ENCODE measurements around the gene GPX7.
"Not testable (repeated sequence)": the region's sequence is repeated elsewhere in the genome, so short reads cannot be mapped to it uniquely, and the experiment has no call there.

Gene GPX7

DNA sequence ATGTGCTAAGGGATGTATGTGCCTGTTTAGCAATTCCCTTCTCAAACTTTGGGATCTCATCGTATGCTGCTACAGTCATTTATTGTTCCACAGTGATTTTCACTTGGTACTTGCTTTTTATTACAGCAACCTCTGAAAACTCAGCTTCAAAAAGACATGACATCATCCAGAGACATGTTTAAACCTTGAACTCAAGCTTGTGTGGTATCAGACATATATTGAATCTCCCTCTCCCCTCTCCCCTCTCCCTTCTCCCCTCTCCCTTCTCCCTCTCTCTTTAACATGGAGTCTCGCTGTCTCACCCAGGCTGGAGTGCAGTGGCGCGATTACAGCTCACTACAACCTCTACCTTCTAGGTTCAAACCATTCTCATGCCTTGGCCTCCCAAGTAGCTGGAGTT, 29.8 kb upstream of the GPX7 start:
- H3K9me3 Mint-ChIP-seq: no peaks in the 10 kb centered on the region
- no peak overlapping the region for H3K27ac Mint-ChIP-seq
- no peak overlapping the region for H3K4me3 Mint-ChIP-seq
- DNase-seq: no peak
- no peaks in the 10 kb centered on the region for H3K36me3 Mint-ChIP-seq
- CTCF ChIA-PET: no interaction called here
- H3K4me1 Mint-ChIP-seq: peaks cover 19% of the 10 kb centered on the region
- peaks cover 9% of the 10 kb centered on the region for H3K27me3 Mint-ChIP-seq

DNA sequence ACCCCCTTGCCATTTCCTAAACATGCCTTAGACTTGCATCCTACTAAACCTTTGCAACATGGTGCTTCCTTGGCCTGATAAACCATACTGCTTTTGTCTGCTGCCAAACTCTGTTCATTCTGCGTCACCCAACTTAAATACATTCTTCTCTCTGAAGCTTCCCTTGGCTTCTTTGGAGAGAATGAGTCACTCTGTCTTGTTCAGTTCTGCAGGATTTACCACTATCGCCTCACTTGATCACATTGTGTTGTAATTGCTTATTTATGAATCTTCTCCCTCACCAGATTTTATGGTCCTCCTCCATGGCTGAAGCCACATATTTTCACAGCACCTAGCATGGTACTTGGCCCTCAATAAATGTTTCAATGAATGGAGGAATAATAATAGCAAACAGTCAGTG, 27.6 kb upstream of the GPX7 start:
- H3K27ac Mint-ChIP-seq: no peak overlapping the region
- H3K27me3 Mint-ChIP-seq: peaks cover 7% of the 10 kb centered on the region
- H3K36me3 Mint-ChIP-seq: no peaks in the 10 kb centered on the region
- H3K4me1 Mint-ChIP-seq: peaks cover 17% of the 10 kb centered on the region
- CTCF ChIA-PET: interaction anchor here (0.6 kb wide), 1 partner anchor 13 kb away, joined by 3 read pairs; no protein-coding TSS in a partner anchor
- no peak for DNase-seq
- H3K9me3 Mint-ChIP-seq: peaks cover 2% of the 10 kb centered on the region
- no peak overlapping the region for H3K4me3 Mint-ChIP-seq

DNA sequence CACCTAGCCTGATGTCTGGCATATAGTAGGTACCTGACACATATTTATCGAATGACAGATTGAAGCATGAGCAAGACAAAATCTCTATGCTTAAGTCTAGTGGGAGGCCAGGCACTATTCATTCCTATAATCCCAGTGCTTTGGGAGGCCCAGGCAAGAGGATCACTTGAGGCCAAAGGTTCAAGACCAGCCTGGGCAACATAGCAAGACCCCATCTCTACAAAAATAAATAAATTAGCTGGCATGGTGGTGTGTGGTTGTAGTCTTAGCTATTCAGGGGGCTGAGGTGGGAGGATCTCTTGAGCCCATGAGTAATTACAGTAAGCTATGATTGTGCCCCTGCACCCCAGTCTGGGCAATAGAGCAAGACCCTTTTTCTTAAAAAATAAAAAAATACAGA, 26.1 kb upstream of the GPX7 start:
- H3K9me3 Mint-ChIP-seq: peaks cover 2% of the 10 kb centered on the region
- H3K4me1 Mint-ChIP-seq: peaks cover 14% of the 10 kb centered on the region
- H3K36me3 Mint-ChIP-seq: peaks cover 2% of the 10 kb centered on the region
- no peak overlapping the region for H3K27ac Mint-ChIP-seq
- peaks cover 7% of the 10 kb centered on the region for H3K27me3 Mint-ChIP-seq
- CTCF ChIA-PET: no interaction called here
- no peak for DNase-seq
- H3K4me3 Mint-ChIP-seq: no peak overlapping the region

DNA sequence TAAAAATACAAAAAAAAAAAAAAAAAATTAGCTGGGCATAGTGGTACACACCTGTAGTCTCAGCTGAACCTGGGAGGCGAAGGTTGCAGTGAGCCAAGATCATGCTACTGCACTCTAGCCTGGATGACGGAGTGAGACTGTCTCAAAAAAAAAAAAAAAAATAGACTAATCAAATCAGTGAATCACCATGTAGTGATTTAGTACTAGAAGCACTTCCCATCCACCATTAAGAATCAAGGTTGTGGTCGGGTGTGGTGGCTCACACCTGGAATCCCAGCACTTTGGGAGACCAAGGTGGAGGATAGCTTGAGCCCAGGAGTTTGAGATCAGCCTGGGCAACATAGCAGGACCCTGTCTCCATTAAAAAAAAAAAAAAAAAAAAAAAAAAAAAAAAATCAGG, 24.1 kb upstream of the GPX7 start:
- DNase-seq, H3K4me3 Mint-ChIP-seq, H3K27ac Mint-ChIP-seq, H3K36me3 Mint-ChIP-seq, CTCF ChIA-PET, H3K9me3 Mint-ChIP-seq, H3K27me3 Mint-ChIP-seq: not testable (repeated sequence)
- H3K4me1 Mint-ChIP-seq: peaks cover 11% of the 10 kb centered on the region

DNA sequence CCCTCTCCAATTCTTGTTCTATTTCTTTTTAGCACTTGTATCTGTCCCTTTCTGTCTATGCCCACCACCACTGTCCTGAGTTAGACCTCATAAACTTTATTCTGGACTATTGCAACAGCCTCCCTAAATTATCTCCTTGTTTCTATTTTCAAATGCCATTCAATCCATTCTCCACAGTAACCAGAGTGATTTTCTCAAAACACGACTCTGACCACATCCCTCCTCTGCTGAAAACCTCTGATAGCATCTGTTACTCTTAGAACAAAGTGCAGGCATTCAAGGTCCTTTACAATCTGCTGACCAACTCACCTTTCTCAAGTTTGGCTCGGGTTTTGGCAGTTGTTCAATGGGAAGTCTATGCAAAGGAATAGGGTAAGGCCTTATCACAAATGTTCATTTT, 22.8 kb upstream of the GPX7 start:
- Mint-ChIP-seq H3K4me3 (no peak overlapping the region), H3K36me3 (peaks cover 2% of the 10 kb centered on the region), H3K9me3 (peaks cover 2% of the 10 kb centered on the region), H3K27ac (peak overlapping the region; percentile 46), H3K27me3 (peaks cover 7% of the 10 kb centered on the region), H3K4me1 (peaks cover 11% of the 10 kb centered on the region)
- CTCF ChIA-PET: no interaction called here
- no peak for DNase-seq

DNA sequence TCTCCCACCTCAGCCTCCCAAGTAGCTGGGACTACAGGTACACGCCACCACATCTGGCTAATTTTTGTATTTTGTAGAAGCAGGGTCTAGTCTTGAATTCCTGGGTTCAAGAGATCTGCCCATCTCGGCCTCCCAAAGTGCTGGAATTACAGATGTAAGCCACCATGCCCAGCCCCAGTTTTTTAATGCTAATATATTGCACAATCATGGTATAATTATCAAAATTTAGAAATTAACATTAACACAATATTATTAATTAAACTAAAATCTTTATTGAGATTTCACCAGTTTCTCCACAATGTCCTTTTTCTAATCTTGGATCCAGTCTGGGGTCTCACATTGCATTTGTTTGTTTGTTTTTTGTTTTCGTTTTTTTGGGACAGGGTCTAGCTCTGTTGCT, 21.9 kb upstream of the GPX7 start:
- Mint-ChIP-seq H3K27me3 (peaks cover 7% of the 10 kb centered on the region), H3K27ac (no peak overlapping the region), H3K4me3 (no peak overlapping the region), H3K9me3 (peaks cover 2% of the 10 kb centered on the region), H3K36me3 (peaks cover 2% of the 10 kb centered on the region), H3K4me1 (peaks cover 11% of the 10 kb centered on the region)
- DNase-seq: no peak
- CTCF ChIA-PET: no interaction called here

DNA sequence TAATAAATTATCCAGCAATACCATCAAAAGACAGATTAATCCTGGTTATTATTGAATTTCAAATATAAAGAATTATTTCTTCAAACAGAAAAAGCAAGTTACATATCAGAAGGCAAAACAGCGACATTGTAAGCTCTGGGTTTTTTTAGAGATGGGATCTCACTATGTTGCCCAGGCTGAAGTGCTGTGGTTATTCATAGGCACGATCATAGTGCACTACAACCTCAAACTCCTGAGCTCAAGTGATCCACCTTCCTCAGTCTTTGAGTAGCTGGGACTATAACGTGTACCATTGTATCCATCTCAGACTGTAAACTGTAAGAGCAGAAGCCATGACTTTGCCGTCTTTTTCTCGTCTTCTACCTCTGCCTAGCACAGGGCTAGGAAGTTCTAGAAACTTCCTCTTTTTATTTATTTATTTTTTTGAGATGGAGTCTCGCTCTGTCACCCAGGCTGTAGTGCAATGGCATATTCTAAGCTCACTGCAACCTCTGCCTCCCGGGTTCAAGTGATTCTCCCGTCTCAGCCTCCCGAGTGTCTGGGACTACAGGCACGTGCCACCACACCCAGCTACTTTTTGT, 20.0 kb upstream of the GPX7 start:
- Mint-ChIP-seq H3K27me3 (peaks cover 7% of the 10 kb centered on the region), H3K4me3 (no peak overlapping the region), H3K36me3 (peaks cover 2% of the 10 kb centered on the region), H3K4me1 (peaks cover 11% of the 10 kb centered on the region), H3K9me3 (peaks cover 2% of the 10 kb centered on the region), H3K27ac (no peak overlapping the region)
- CTCF ChIA-PET: no interaction called here
- no peak for DNase-seq

DNA sequence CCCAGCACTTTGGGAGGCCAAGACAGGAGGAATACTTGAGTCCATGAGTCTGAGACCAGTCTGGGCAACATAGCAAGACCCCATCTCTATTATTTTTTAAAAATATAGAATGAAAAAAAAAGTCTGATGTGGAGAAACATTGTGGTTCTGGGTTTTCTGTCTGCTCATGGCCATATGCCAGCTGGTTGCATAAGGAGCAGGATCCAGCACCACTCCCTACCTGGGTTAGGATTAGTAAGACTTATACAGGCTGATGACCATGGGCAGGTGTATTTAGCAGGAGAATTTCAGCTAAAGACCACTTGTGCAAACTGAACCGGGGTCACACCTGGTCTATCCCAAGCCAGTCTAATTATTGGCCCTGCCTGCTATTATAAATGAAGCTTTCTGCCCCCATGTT, 16.7 kb upstream of the GPX7 start:
- Mint-ChIP-seq H3K9me3 (no peaks in the 10 kb centered on the region), H3K27ac (no peak overlapping the region), H3K36me3 (peaks cover 2% of the 10 kb centered on the region), H3K27me3 (peaks cover 7% of the 10 kb centered on the region), H3K4me3 (no peak overlapping the region), H3K4me1 (no peaks in the 10 kb centered on the region)
- DNase-seq: no peak
- CTCF ChIA-PET: no interaction called here

DNA sequence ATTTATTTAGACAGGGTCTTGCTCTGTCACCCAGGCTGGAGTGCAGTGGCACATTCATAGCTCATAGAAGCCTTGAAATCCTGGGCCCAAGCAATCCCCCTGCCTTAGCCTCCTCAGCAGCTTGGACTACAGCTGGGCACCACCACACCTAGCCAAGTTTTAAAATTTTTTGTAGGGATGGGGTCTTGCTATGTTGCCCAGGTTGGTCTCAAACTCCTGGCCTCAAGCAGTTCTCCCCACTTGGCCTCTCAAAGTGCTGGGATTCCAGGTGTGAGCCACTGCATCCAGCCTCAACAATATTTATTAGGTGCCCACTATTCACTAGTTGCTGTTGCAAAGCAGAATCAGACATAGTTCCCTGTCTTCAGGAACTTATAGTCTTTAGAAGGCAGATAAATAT, 14.1 kb upstream of the GPX7 start:
- Mint-ChIP-seq H3K4me1 (no peaks in the 10 kb centered on the region), H3K9me3 (no peaks in the 10 kb centered on the region), H3K27me3 (peaks cover 7% of the 10 kb centered on the region), H3K36me3 (no peaks in the 10 kb centered on the region), H3K27ac (no peak overlapping the region), H3K4me3 (no peak overlapping the region)
- DNase-seq: no peak
- CTCF ChIA-PET: no interaction called here

DNA sequence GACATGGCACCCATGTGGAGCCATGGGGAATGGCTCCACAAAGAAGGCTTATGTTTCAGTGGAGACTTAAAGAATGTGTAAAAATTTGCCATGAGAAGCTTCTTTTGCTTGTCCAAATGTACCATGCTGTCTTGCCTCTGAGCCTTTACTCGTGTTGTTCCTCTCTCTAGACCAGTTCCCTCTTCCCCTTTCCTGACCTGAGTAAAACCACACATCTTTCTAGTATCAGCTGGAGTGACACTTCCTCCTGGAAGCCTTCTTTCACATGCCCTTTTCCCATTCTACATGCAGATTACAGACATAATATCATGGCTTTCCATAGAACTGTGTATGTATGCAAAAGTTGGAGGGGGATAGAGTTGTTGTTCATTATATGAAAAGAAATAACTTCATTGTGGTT, 13.6 kb upstream of the GPX7 start:
- CTCF ChIA-PET: no interaction called here
- Mint-ChIP-seq H3K27me3 (peaks cover 7% of the 10 kb centered on the region), H3K9me3 (no peaks in the 10 kb centered on the region), H3K36me3 (no peaks in the 10 kb centered on the region), H3K4me3 (no peak overlapping the region), H3K27ac (no peak overlapping the region), H3K4me1 (no peaks in the 10 kb centered on the region)
- no peak for DNase-seq

DNA sequence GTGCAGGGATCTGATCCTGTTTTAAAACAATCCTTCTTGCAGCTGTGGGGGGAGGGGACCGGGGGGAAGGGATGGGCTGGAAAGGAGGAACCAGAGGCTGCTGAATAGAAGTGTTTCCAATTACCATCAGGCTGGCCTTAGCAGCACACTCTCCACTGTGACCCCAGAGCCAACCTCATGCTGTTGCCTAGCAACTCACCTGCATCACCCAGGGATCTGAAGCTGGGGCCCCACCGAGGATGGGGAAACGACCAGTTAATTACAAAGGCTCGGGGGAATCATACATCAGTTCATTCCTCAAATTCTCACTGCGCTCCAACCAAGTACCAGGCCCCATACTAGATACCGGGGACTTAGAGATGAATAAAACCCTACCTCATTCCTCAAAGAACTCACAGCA, 11.9 kb upstream of the GPX7 start:
- no peaks in the 10 kb centered on the region for H3K9me3 Mint-ChIP-seq
- peaks cover 17% of the 10 kb centered on the region for H3K27me3 Mint-ChIP-seq
- no peaks in the 10 kb centered on the region for H3K4me1 Mint-ChIP-seq
- no peak for DNase-seq
- H3K27ac Mint-ChIP-seq: no peak overlapping the region
- H3K4me3 Mint-ChIP-seq: no peak overlapping the region
- CTCF ChIA-PET: no interaction called here
- no peaks in the 10 kb centered on the region for H3K36me3 Mint-ChIP-seq

DNA sequence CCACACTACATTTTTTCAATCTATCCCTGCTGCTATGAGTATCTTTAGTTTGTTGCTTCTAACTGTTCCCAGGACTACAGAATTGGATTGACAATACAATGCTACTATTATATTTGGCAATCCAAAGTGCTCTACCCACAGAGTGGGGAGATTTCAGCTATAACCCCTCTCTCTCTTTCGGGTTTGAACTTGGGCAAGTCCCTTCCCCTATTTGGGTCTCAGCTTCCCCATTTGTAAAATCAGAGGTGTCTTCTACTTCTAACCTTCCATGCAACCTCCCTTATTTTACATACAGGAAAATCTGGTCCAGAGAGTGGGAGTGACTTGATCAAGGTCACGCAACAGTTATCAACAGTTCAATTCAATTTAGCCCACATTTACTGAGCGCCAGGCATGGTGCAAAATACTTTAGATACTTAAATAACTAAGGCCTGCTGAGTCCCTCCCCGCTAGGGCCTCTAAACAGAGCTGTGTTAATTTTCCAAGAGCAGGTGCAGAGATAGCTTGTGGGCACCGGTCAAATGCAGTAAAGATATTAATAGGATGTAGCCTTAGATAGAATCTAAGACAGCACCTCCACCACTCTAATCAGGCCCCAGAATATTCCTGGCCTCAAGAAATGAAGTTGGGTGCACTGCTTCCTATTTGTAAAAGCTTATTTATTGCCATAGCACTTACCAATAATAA, 9.4 kb upstream of the GPX7 start:
- CTCF ChIA-PET: interaction anchor here (1.0 kb wide), 1 partner anchor 25 kb away, joined by 3 read pairs; no protein-coding TSS in a partner anchor
- Mint-ChIP-seq H3K4me1 (no peaks in the 10 kb centered on the region), H3K36me3 (no peaks in the 10 kb centered on the region), H3K27ac (no peak overlapping the region), H3K9me3 (no peaks in the 10 kb centered on the region), H3K4me3 (no peak overlapping the region), H3K27me3 (peaks cover 25% of the 10 kb centered on the region)
- DNase-seq: no peak

DNA sequence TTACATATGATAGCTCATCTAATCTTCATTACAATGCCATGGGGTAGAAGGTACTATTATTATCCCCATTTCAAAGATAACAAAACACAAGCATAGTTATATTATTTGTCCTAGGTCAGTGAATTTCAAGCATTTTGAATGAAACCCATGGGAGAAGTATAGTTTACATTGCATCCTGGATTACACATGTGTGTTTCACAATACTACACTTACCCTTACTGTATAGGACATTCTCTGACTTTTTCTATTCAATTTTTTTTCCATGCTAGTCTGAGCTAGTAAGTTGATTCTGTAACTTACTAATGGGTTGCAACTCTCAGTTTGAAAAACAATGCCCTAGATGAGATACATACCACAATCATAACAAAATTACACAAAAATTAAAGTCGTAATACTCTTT, 8.7 kb upstream of the GPX7 start:
- Mint-ChIP-seq H3K4me3 (no peak overlapping the region), H3K4me1 (no peaks in the 10 kb centered on the region), H3K36me3 (no peaks in the 10 kb centered on the region), H3K27ac (no peak overlapping the region), H3K27me3 (peaks cover 24% of the 10 kb centered on the region), H3K9me3 (no peaks in the 10 kb centered on the region)
- CTCF ChIA-PET: interaction anchor here (1.0 to 1.1 kb wide), 2 partner anchors 26 to 65 kb away, joined by 3 read pairs; no protein-coding TSS in a partner anchor
- no peak for DNase-seq

DNA sequence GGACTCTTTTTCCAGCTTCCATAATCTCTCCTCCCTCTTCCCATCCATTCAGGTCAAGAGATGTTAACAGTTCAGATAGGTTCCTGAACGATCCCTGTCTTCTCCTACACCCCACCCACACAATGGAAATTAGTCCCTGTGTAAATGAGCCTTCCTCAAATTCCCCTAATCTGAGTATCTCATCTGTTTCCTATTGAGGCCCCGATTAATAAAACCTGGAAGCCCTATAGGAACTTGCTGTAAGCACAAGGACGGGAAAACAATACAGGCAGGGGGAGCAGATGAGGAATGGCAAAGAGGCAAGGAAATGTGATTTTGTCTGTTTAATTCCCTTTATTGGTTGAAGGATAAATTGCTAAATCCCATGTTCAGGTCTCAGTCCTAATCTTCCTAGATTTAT, 7.1 kb upstream of the GPX7 start:
- no peaks in the 10 kb centered on the region for H3K36me3 Mint-ChIP-seq
- DNase-seq: no peak
- H3K4me3 Mint-ChIP-seq: no peak overlapping the region
- H3K27me3 Mint-ChIP-seq: peaks cover 18% of the 10 kb centered on the region
- peaks cover 2% of the 10 kb centered on the region for H3K4me1 Mint-ChIP-seq
- no peaks in the 10 kb centered on the region for H3K9me3 Mint-ChIP-seq
- no peak overlapping the region for H3K27ac Mint-ChIP-seq
- CTCF ChIA-PET: no interaction called here

DNA sequence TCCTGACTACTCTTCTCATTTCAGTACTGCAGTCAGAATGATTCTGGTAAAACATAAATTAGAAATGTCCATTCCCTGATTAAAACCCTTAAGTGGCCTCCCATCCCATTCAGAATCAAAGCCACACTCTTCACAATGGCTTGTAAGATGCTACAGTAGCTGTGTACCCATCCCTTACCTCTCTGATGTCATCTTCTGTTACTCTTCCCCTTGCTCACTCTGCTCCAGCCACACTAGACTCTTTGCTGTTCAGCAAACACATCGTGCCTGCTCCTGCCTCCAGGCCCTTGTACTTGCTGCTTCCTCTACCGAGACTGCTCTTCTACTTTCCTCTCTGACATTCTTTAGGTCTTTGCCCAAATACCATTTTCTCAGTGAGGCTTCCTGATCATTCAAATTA, 4.3 kb upstream of the GPX7 start:
- CTCF ChIA-PET: no interaction called here
- H3K4me3 Mint-ChIP-seq: no peak overlapping the region
- DNase-seq: no peak
- H3K27me3 Mint-ChIP-seq: peaks cover 18% of the 10 kb centered on the region
- H3K36me3 Mint-ChIP-seq: no peaks in the 10 kb centered on the region
- H3K4me1 Mint-ChIP-seq: peaks cover 18% of the 10 kb centered on the region
- no peaks in the 10 kb centered on the region for H3K9me3 Mint-ChIP-seq
- H3K27ac Mint-ChIP-seq: no peak overlapping the region

All from activated naive CD4-positive, alpha-beta T cell treated with anti-CD3 and anti-CD28 coated beads, Interleukin-2, amount 10 ng/mL, durations not matched to agents 7 days and 5 days (primary cell).